ENCODE data around the gene MRGPRX4.
"Not testable (repeated sequence)": the region's sequence is repeated elsewhere in the genome, so short reads cannot be mapped to it uniquely, and the experiment has no call there.

MRGPRX4 gene

GRCh38 chr11:18172666-18173065 is at the start of gene MRGPRX4:
MRGPRX4 (plus strand) TSS chr11:18172837; CDS start chr11:18173257, 420 bp downstream.
- DNase-seq (ENCODE audit: insufficient read length, low spot score) (no peak), FAIRE-seq (no peak)
- no peak for TF ChIP-seq CTCF (IDR thresholded peaks at IDR 0.05; ENCODE audit: insufficient read depth, missing control alignments)

- DNase-seq (ENCODE audit: insufficient read length, low spot score); FAIRE-seq: not testable (repeated sequence)
Measured at GRCh38 chr11:18131115-18131514, 41.5 kb upstream of the MRGPRX4 start.

GRCh38 chr11:18132341-18132740 is 40.3 kb upstream of the MRGPRX4 start, which contains the start of gene MRGPRX3:
MRGPRX3 (plus strand) TSS chr11:18132571; CDS start chr11:18137203, 4,632 bp downstream.
- no peak for TF ChIP-seq CTCF (IDR thresholded peaks at IDR 0.05; ENCODE audit: insufficient read depth, missing control alignments)
- DNase-seq (ENCODE audit: insufficient read length, low spot score), result no peak
- FAIRE-seq, result no peak

GRCh38 chr11:18135308-18135707 is 37.3 kb upstream of the MRGPRX4 start:
- DNase-seq (ENCODE audit: insufficient read length, low spot score) (no peak), FAIRE-seq (no peak)
- TF ChIP-seq CTCF (IDR thresholded peaks at IDR 0.05; ENCODE audit: insufficient read depth, missing control alignments), result no peak

GRCh38 chr11:18137186-18137800 is 35.3 kb upstream of the MRGPRX4 start:
- DNase-seq (ENCODE audit: insufficient read length, low spot score), result no peak
- no peak for FAIRE-seq
- TF ChIP-seq CTCF (IDR thresholded peaks at IDR 0.05; ENCODE audit: insufficient read depth, missing control alignments), result no peak

GRCh38 chr11:18140145-18140544 is 32.5 kb upstream of the MRGPRX4 start:
- TF ChIP-seq CTCF (IDR thresholded peaks at IDR 0.05; ENCODE audit: insufficient read depth, missing control alignments), result no peak
- no peak for FAIRE-seq
- DNase-seq (ENCODE audit: insufficient read length, low spot score), result no peak

- TF ChIP-seq CTCF (IDR thresholded peaks at IDR 0.05; ENCODE audit: insufficient read depth, missing control alignments), result no peak
- FAIRE-seq (no peak), DNase-seq (ENCODE audit: insufficient read length, low spot score) (no peak)
Measured at GRCh38 chr11:18144243-18144642, 28.4 kb upstream of the MRGPRX4 start.
